ENCODE measurements around the gene ARL8A.
"Not testable (repeated sequence)": the region's sequence is repeated elsewhere in the genome, so short reads cannot be mapped to it uniquely, and the experiment has no call there.

ARL8A gene

DNA sequence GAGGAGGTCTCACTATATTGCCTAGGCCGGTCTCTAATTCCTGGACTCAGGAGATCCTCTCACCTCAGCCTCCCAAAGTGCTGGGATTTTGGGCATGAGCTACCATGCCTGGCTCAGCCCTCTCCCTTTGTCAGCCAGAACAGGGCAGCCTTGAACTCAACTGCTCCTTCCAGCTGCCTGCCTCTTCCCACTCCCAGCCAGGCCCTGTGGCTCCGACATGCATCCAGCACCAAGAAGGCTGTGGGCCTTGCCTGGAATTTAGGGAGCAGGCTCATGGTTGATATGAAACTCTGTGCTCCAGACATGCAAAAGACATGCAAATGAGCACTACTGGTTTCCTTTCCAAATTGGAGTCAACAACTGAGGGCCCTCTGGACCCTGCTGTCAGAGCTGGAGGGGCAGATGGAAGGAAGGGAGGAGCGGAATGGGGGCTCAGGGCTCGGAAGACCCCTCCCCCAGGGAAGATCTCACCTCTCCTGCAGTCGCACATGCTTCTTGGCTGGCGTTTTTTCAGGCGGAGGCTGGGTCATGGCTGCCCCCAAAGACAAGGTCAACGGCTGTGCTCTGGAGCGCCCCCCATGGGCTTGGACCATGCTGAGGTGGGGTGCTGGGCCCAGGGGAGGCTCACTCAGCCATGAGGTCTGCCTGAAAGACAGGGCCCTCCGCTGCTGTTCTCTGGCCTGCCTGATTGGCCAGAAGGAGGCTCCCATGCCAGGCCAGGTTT is 14.4 kb upstream of the ARL8A start:
- no peak for DNase-seq (ENCODE audit: low read depth, low spot score)

DNA sequence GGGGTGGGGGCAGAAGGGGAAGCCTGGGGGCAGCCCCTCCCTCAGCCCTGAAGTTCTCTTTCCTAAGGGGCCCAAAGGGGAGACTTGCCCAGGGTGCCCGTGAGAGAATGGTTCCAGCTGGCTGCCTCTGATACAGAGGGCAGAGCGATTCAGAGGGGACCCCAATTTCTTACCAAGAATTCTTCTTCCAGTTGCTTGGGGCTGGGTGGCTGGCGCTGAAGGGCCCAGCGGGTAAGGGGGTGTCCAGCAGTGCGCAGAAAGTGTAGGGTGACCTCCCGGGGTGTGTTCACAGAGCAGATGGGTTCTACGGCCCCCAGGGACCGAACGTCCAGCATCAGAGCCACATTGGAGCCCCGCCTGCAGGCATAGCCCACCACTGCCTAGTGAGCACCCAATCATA is 13.4 kb upstream of the ARL8A start:
- DNase-seq (ENCODE audit: low read depth, low spot score) = no peak

DNA sequence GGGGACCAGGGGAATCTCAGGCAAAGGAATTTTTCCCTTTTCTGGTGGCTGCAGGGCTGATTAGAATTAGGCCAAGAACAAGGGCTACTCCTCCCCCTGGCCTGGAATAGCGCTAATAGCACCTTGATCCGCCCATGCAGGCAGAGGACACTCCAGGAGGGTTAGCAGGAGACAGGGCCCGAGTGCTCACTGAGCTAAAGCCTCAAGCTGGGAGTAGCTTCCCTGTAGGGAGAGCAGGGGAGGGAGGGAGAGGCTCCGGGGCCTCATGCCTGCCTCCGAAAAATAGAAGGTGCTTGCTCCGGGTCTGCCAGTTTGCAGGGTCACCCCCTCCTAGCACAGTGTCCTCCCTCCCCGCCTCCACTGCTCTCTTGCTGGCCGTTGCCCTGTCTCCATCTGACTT is 12.1 kb upstream of the ARL8A start:
- DNase-seq (ENCODE audit: low read depth, low spot score) = no peak

DNA sequence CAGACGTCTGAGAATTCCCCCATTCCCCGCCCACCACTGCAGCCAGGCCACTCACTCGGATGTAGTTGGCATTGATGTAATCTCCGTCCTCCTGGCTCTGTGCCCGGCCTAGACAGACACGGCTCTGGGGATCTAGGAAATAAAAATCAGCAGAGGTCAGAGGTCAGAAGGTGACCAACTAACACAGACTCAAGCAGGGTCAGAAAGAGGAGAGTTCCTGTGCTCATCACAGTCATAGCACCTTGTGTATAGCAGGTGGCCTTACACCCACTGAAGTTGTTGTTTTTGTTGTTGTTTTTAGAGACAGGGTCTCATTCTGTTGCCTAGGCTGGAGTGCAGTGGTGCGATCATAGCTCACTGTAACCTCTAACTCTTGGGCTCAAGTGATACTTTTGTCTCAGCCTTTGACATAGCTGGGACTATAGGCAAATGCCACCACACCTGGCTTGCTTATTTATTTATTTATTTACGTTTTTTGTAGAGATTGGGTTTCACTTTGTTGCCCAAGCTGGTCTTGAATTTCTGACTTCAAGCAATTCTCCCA is 11.0 kb upstream of the ARL8A start:
- DNase-seq (ENCODE audit: low read depth, low spot score) = no peak

DNA sequence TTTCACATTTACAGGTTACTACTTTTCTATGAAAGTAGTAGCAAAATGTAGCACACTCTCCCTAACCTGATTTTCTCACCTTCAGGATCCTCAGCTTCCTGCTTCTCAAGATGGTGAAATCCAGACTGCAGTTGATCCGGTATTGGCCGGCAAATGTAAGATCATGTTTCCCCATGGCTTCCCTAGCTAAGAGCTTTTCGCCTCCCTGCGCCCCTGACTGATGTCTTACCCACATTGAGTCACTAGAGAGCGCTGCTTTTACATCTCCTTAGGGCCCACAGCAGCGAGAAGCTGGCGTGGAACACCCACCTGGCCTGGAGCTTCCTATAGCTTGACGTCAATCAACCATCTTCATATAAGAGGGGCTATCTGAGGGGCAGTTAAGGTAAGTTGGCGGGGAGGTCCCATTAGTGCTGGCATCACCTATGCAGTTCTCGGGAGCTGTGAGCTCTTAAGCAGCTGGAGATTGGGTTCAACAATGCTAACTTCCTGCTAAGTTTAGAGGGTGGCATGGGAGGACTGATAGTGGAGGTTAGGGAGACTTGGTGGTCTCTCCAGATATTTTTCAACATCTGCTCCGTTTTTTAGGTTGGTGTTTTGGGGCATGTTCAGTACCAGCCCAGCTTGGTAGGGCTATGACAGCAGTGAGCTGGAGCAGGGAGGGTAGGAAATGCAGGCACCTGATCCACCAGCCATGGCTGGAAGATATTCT is 10.4 kb upstream of the ARL8A start:
- DNase-seq (ENCODE audit: low read depth, low spot score) = no peak

DNA sequence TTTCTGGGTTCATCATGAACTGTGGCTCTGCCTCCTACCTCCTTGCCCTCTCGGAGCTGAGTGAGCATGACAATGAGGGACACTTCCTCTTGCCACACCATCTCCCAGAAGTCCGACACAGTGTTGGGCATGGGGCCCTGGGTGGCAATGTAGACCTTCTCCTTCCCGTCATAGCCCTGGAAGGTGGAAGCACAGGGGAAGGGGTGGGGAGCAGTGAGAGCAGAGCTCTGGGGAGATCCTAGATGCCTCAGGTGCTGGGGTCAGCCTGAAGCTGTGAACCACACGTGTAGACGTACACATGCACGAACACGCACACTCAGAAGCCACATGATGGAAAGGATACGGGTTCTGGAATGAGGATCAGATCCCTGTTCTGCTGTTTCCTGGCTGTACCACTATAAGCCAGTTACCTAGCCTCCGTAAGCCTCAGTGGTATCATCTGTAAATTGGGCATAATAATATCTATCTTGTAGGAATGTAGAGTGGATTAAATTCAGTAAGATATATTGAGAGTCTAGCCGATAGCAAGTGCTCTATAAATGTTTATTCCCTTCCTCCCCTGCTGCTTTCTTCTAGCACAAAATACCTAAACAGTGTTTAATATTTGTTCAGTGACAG is 9.7 kb upstream of the ARL8A start:
- DNase-seq (ENCODE audit: low read depth, low spot score) = no peak

DNA sequence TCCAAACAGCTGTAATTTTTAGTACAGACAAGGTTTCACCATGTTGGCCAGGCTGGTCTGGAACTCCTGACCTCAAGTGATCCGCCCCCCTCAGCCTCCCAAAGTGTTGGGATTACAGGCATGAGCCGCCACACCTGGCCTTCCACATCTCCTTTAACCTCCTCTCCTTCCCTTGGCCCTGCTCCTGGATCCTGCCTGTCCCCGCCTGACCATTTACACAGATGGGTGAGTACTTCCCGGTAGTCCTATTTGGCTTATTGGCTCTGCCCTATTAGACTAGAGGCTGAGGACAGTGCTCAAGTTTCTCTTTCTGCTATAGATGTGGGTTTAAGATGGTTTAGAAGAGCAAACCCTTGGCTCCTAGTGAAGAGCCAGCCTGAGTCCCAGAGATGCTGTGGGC is 8.7 kb upstream of the ARL8A start:
- DNase-seq (ENCODE audit: low read depth, low spot score) = no peak

DNA sequence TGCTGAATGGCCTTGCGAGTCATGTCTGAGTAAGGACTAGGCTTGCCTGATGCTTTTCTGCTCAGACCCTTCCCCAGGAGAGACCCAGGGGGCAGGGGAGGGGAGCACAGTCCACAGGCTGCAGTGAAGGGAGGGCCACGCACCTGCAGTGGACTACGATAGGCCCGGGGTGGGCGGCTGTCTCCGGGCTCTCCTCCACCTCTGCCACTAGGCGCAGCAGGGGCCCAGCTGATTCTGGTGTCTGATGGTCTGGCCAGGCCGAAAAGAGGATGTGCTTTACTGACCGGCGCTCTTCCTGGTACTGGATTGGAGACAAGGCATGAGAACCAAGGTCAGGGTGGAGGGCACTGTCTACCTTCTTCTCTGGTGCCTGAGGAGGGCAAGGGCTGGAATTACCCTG is 7.9 kb upstream of the ARL8A start:
- no peak for DNase-seq (ENCODE audit: low read depth, low spot score)

DNA sequence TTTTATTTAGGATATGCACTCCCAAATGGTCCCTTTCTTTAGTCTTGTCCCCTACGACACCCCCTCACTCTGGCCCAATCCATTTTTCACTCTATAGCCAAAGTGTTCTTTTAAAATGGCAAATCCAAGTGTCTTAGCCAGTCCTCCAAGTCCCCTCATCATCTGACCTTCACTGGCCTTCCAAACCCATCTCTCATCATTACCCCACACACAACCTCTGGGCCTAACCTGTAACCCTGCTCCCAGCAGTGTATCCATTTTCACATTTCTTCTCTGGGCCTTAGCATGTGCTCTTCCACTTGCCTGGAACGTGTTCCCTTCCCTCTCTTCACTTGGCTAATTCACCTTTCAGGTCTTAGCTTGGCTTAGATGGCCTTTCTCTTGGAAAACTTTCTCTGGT is 6.5 kb upstream of the ARL8A start:
- no peak for DNase-seq (ENCODE audit: low read depth, low spot score)

DNA sequence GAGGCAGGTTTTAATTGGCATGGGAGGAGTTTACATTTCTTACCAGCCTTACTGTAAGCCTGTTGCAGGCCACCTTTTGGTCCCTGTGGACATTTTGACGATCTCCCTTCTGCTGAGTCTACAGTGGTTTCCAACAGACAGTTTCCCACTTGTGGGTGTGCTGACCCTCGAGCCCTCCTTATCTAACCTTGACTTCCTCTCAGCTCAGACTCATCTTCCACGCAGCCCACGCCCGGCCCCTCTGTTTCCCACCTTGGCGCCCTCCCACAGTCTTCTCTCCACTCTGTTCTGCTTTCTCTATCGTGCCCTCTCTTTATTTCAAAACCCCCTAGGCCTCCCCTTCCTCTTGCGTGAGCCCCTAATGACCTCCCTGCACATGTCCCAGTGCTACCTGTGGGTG is 6.1 kb upstream of the ARL8A start:
- no peak for DNase-seq (ENCODE audit: low read depth, low spot score)

DNA sequence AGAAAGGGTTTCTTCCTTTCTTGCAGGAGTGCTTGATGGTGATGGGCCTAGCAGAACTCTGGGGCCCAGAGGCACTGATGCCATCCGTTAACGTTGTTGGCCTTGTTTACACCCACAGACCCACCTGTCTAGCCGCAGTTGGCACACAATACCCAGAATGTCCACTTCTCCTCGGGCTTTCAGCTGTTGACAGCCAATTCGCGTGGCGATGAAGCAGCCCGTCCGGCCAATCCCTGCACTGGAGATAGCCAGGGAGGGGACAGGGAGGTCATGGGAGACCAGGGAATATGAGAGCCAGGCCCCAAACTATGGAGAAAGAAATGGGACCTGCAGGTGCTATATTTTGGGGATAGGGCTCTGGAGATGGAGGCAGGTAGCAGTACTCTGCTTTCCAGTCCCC is 5.7 kb upstream of the ARL8A start:
- no peak for DNase-seq (ENCODE audit: low read depth, low spot score)

DNA sequence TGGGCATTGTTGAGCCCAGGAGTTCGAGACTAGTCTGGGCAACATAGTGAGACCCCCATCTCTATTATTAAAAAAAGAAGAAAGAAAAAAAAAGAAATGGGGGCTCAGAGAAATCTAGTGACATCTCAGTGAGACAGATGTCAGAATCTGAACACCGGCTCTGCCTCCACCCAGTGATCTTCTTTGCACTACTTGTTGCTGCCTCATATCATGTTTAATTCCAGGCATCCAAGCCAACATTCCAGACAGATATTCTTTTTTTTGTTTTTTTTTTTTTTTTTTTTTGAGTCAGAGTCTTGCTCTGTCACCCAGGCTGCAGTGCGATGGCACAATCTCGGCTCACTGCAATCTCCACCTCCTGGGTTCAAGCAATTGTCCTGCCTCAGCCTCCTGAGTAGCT is 5.0 kb upstream of the ARL8A start:
- no peak for DNase-seq (ENCODE audit: low read depth, low spot score)

DNA sequence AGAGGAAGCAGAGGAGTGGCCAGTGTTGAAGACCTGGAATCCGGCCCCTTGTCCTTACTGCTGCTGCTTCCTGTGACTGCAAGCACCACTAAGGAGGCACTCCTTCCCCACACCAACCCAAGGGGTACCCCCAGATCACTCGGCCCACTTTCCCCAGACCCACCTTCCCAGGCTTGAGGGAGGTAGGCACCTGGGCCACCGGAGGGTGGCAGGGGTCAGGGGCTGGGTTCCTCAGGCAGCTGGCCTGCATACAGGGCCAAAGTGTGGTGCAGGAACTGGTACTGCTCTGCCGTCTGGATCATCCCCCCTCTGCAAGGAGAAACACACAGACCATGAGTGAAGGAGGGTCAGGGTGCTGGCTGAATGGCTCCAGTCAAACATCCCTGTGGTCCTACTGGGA is 3.9 kb upstream of the ARL8A start:
- DNase-seq (ENCODE audit: low read depth, low spot score) = no peak

DNA sequence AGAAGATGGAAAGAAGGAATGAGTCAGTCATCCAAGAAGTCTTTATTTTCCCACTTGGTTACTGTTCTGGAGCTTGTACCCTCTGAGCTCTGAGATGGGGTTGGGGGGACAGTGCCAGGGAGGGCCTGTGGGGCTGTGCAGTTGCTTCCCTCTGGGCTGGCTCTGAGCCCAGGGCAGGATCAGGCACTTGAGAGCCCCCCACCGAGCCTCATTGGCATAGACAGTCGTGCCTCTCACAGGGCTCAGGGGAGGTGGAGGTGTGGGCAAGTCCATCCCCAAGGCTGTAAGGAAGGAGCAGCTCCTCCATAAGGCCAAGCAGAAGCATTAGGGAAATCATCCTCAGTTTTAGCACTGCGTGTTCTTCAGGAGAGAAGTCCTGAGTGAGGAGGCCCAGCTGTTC is 2.5 kb upstream of the ARL8A start:
- DNase-seq (ENCODE audit: low read depth, low spot score) = no peak

DNA sequence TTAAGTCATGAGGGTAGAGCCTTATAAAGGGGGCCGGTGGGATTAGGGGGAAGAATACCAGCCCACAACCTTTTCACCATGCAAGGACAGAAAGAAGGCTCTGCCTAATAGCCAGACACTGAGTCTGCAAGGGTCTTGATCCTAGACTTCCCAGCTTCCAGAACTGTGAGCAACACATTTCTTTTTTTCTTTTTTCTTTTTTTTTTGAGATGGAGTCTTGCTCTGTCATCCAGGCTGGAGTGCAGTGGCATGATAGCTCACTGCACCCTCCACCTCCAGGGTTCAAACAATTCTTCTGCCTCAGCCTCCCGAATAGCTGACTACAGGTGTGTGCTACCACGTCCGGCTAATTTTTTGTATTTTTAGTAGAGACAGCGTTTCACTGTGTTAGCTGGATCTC is 1.7 kb upstream of the ARL8A start:
- DNase-seq (ENCODE audit: low read depth, low spot score) = no peak

DNA sequence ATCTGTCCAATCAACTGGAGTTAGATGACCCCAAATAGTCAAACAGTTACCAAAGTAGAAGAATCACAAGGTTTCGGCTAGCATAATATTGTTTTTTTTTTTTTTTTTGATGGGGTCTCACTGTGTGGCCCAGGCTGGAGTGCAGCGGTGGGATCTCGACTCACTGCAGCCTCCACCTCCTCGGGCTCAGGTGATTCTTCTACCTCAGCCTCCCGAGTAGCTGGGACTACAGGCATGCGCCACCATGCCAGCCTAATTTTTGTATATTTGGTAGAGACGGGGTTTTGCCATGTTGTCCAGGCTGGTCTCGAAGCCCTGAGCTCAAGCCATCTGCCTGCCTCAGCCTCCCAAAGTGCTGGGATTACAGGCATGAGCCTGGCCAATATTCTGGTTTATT is 1.2 kb upstream of the ARL8A start:
- not testable (repeated sequence) for DNase-seq (ENCODE audit: low read depth, low spot score)

DNA sequence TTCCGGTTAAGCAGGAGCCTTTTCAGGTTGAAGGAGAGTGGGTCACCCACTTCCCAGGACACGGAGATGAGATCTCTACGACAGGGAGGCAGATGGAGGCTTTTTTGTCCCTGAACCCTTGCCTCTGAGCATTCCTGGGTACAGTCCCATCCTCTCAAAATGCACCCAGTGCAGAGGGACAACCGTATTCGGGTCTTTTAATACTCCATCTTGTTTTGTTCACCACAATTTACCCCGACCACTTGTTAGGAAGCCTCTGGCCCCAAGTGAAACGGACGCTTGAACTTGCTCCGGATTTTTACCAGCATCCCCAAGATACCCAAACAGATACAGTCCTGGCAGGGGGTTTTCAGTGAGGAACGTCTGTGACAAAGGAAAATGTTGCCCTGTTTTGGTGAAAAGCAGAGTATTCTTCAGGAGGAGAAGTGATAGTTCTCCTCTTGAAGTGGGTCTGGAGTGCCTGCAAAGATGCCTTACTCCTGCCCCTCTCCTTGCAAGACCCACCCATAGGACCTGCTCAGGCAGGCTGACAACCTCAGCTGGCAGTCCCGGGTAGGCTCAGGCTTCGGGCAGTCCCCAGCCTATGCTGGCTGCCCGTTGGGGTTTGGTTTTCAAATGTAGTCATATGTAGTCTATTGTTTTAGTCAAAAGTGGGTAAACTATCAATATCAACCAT is 669 bp upstream of the ARL8A start:
- no peak for DNase-seq (ENCODE audit: low read depth, low spot score)

DNA sequence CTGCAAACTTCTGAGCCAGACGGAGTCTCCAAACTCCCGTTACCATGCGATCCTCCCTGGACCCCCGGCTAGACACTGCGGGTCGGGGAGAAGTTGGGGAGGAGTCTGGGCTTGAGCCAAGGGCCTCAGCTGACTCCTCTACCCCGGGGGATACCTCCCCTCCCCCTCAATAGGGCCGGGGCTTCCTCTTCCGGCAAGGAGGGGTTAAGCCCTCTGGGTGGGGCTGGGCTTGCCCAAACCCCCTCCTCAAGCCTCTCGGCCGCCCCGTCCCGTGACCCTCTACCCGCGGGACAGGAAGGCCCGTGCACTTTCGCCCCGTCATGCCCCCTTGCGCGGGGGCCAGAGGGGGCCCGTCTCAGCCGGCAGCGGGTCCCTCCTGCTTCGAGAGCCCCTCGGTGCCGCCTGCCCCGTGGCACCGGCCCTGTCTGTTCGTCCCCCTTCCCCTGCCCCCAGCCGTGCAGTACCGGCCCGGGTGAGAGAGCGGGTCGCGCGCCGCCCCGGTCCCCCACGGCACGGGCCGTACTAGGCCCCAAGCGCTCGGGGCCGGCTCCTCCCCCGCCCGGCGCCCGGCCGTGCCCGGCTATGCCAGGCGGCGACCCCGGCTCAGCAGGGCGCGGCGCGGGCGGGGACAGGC is 652 bp downstream of the ARL8A start:
- no peak for DNase-seq (ENCODE audit: low read depth, low spot score)

DNA sequence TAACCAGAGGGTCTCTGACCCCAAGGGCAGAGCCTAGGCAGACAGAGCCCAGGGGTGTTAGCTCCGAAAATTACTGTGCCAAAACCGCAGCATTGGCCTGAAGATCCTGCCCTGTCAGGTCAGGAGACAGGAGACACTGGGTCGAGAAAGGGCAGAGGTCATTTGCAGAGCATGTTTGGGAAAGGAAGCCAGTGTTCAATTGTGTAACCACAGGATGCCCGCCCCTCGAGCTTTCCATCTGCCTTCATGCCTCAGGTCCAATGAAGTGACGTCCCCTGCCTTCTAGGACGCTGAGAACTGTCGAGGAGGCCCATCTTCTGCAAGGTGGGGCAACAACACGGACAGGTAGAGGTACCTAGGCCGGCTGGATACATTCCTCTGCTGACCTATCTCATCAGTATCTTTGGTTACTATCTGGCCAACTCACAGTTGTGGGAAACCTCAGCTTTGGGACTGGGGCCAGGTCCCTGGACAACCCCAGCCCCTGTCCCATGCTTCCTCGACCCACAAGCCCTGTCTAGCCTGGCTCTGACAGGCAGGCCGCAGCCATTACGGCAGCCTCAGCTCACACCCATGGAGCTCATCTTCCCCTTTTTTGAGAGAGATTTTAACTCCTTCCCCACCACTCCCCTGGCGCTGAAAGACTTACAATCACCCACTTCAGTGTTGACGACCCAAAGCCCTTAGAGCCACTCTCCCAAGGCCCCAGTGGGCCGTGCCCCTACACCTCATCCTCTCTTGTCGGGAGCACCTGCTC is 1.3 kb downstream of the ARL8A start:
- DNase-seq (ENCODE audit: low read depth, low spot score) = no peak

DNA sequence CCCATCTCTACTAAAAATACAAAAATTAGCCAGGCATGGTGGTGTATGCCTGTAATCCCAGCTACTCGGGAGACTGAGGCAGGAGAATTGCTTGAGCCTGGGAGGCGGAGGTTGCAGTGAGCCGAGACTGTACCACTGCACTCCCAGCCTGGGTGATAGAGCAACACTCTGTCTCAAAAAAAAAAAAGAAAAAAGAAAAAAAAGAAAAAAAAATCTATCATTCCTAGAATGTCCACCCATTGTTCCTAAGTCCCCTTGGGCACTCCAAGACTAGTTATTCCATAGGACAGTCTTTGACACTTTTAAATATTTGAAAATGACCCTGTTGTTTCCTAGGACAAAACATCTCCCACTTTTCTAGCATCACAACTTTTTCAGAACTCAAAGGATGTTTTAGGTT is 3.1 kb downstream of the ARL8A start:
- not testable (repeated sequence) for DNase-seq (ENCODE audit: low read depth, low spot score)

DNA sequence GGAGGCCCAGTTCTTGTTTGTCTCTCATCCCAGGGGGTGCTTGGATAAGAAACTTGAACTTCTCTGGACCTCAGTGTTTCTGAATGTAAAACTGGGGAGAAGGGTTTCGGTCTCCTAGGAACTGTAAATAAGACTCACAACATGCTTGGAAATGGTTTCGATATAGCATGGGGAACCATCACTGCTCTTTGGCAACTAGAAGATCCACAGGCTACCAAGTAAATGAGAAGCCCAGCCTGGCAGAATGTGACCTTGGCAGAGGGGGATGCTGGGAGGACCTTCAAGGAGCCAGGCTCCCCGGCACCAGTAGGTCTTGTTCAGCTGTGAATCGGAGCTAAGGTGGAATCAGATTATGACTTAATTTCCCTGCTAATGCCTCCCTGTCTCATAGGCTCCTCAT is 3.7 kb downstream of the ARL8A start:
- DNase-seq (ENCODE audit: low read depth, low spot score) = no peak
